Esophagus squamous epithelium (tissue), 5 donors: ENCODE data around the gene PAM16. TPM values are rescaled to one million over a fixed set of nuclear protein-coding genes. Genes with fewer than 3 reads are reported as not detected.
"Not testable (repeated sequence)": the region's sequence is repeated elsewhere in the genome, so short reads cannot be mapped to it uniquely, and the experiment has no call there.

ENCODE experiments used
- DNase-seq: peaks from one replicate; lab custom pipeline; 2025; lab: John Stamatoyannopoulos, UW
- H3K27ac ChIP-seq, 4 donors: fragments of 200-600 bp; sonication (generic); one replicate each; pipeline ENCODE4 v1.5.1; 2016 to 2019; ENCODE audit warnings: mild to moderate bottlenecking in 1 of 4
- H3K27me3 ChIP-seq, 4 donors: fragments of 200-600 bp; sonication (generic); 1 replicate in 3 of 4; 2 replicates in 1 of 4; pipeline versions ENCODE4 v1.5.1 to v1.6.0; 2017 to 2021; ENCODE audit warnings: antibody characterized with exemption in 1 of 4
- H3K36me3 ChIP-seq, 3 donors: fragments of 200-600 bp; sonication (generic); one replicate each; pipeline ENCODE4 v1.5.1; 2016 to 2019
- H3K4me1 ChIP-seq, 3 donors: fragments of 200-600 bp; sonication (generic); one replicate each; pipeline ENCODE4 v1.5.1; 2017 to 2019
- H3K4me3 ChIP-seq, 4 donors: fragments of 200-600 bp; sonication (generic); 1 replicate in 3 of 4; 2 replicates in 1 of 4; pipeline ENCODE4 v1.5.1; 2016 to 2019; ENCODE audit warnings: mild to moderate bottlenecking in 2 of 4, moderate library complexity in 1 of 4
- H3K9me3 ChIP-seq, 3 donors: fragments of 200-600 bp; sonication (generic); one replicate each; pipeline ENCODE4 v1.5.1; 2016 to 2019
- POLR2A ChIP-seq, 4 donors: fragments of 450-650 bp; IDR thresholded peaks; one replicate each; pipeline ENCODE4 v1.6.1; 2017; ENCODE audit warnings: antibody characterized with exemption in 4 of 4, mild to moderate bottlenecking in 4 of 4, moderate library complexity in 3 of 4
- WGBS, 2 donors: methylation state at CpG; one replicate each; pipeline ENCODE4 v1.1.5; 2018; 5-methylcytosine and 5-hydroxymethylcytosine counted together
- intact Hi-C: fragments of 100-400 bp; cut with DNase I; formaldehyde crosslinking; loops from one replicate; pipeline ENCODE4 v1.15.0; 2022
- total RNA-seq, 4 donors: library from RNA; depleted of rRNA; stranded (reverse); fragments of >200 nt; gene quantifications; one replicate each; pipeline ENCODE4 v1.1.0, GENCODE V29; 2016
- TF ChIP-seq, protein P1 (sequence below), 6 experiments: fragments of 450-650 bp in 4 of 6; fragments of 200-600 bp in 2 of 6; sonication (generic) in 2 of 6; IDR thresholded peaks; one replicate each; pipeline ENCODE4 v1.5.1; 2016 to 2019; ENCODE audit warnings: antibody characterized with exemption in 6 of 6, mild to moderate bottlenecking in 4 of 6, moderate library complexity in 4 of 6
- donor health status: DM: yes; HTN: yes; CAD: no.

The PAM16 gene
- 10 to 100 TPM; 29.5 to 40.8 (median 33.2) TPM for total RNA-seq

DNA sequence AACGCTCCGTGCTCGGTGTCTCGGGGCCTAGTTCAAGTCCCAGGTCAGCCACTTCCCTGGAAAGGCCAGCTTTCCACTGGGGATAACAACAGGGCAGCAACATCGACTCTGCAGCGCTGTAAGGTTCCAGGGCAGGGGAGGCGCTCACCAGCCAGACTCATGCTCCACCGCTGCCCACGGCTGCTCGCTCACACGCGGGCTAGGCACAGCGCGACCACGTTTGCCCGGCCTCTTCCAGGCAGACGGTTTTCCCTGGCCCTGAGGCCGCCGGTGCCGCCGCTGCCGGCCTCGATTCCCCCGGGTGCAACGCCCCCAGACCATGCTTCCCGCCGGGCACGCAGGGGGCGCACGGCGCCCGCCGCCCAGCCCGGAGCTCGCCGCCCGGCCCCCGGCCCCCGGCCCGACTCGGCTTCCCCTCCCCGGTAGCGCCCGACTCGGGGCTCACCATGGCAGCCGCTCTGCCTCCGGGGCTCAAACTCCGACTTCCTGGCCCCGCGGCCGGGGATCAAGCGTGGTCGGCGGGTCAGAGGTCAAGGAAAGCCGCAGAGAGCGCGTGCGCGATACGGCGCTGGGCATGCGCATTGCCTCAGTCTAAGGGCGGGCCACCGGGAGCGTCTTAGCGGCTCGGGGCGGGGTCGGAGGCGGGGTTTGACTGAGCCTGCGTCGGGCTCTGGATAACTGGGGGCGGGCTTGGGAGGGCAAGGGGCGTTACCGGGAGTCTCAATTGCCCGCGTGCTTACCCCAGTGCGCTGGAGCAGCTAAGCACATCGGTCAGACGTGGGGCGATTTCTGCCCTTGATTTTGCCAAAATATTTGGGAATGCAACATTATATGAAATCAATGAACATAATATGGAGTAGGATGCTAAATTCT lies at the start of gene PAM16:
Gene PAM16 (minus strand): TSS at position 535 of the 873 bp plus-strand sequence. CDS start 87 bp downstream, at position 448.
- peak within 1 kb of the TSS; percentile 67 to 98 (median 92) for H3K4me3 ChIP-seq
- H3K27me3 ChIP-seq, result no peaks in the 10 kb centered on the region
- DNase-seq, result peak; percentile 74
- H3K27ac ChIP-seq, result peak within 1 kb of the TSS; percentile 73 to 96 (median 90)
- H3K36me3 ChIP-seq, result peaks cover 0 to 13% (median 0%) of the 10 kb centered on the region in 3 donors
- TF ChIP-seq, protein P1, sequence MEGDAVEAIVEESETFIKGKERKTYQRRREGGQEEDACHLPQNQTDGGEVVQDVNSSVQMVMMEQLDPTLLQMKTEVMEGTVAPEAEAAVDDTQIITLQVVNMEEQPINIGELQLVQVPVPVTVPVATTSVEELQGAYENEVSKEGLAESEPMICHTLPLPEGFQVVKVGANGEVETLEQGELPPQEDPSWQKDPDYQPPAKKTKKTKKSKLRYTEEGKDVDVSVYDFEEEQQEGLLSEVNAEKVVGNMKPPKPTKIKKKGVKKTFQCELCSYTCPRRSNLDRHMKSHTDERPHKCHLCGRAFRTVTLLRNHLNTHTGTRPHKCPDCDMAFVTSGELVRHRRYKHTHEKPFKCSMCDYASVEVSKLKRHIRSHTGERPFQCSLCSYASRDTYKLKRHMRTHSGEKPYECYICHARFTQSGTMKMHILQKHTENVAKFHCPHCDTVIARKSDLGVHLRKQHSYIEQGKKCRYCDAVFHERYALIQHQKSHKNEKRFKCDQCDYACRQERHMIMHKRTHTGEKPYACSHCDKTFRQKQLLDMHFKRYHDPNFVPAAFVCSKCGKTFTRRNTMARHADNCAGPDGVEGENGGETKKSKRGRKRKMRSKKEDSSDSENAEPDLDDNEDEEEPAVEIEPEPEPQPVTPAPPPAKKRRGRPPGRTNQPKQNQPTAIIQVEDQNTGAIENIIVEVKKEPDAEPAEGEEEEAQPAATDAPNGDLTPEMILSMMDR (IDR thresholded peaks at IDR 0.05), result peak in 2 of 6 experiments; percentile 10 to 16
- peak in 2 of 4 donors; percentile 16 to 48 for TF ChIP-seq POLR2A (IDR thresholded peaks at IDR 0.05)
- H3K9me3 ChIP-seq, result no peaks in the 10 kb centered on the region
- H3K4me1 ChIP-seq, result peaks cover 19 to 53% (median 22%) of the 10 kb centered on the region in 3 donors
- WGBS, 2 donors, result 0 to 2% methylated on average over 5 to 12 of the region's 81 CpGs
- intact Hi-C loops, result no loop called here

DNA sequence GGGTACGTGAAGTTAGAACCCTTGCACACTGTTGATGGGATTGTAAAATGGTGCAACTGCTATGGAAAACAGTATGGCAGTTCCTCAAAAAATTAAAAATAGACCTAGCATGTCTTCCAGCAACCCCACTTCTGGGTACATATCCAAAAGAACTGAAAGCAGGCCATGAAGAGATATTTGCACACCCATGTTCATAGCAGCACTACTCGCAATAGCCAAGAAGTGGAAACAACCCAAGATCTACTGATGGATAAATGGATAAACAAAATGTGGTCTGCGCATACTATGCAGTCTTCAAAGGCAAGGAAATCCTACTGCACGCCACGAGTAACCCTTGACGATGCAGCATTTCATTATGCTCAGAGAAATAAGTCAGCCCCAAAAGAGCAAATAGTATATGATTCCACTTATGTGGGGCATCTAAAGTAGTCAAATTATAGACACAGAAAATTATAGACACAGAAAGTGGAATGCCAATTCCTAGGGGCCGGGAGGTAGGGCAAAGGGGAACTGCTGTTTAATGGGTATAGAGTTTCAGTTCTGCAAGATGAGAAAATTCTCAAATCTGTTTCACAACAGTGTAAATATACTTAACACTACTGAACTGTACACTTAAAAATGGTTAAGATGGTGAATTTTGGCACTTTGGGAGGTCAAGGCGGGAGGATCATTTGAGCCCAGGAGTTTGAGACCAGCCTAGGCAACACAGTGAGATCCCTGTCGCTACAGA lies 48.0 kb upstream of the PAM16 start:
- no peak for TF ChIP-seq POLR2A (IDR thresholded peaks at IDR 0.05)
- TF ChIP-seq, protein P1 (IDR thresholded peaks at IDR 0.05), result no peak
- intact Hi-C loops, result no loop called here
- H3K9me3 ChIP-seq, result no peaks in the 10 kb centered on the region
- no peak overlapping the region for H3K4me3 ChIP-seq
- WGBS, 2 donors, result 86% methylated on average over 9 of the region's 9 CpGs
- H3K4me1 ChIP-seq, result peaks cover 0 to 8% (median 0%) of the 10 kb centered on the region in 3 donors
- DNase-seq, result no peak
- H3K27me3 ChIP-seq, result no peaks in the 10 kb centered on the region
- H3K36me3 ChIP-seq, result peaks cover 0 to 80% (median 0%) of the 10 kb centered on the region in 3 donors
- no peak overlapping the region for H3K27ac ChIP-seq

DNA sequence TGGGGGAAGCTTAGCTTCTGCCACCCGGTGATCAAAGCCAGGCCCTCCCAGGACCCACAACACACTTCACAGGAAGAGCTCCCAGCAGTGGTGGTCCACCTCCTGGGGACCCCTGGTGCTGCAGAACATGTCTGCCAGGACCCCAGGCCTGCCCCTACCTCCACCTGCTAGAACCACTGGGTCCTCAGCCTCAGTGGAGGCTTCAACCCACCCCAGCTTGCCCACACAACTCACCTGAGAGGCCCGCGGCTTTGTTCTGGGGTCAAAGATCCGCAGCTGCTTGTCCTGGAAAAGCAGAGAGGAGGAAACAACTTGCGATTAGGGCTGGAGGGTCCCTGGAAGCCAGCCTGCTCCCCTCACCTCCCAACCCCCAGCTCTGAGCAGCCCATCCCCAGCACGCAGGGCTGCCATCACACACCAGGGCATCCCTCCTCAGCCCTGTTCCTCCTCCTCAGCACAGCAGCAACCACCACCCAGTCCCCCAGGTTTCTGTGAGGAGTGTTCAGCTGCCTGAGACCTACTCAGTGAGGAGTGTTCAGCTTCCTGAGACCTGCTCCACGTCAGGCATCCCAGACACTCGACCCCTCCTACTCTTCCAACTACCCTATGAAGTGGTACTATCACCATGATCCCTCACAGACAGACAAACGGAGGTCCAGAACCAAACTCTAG lies 44.1 kb upstream of the PAM16 start:
- peaks cover 0 to 64% (median 6%) of the 10 kb centered on the region in 3 donors for H3K36me3 ChIP-seq
- peaks cover 16 to 25% (median 18%) of the 10 kb centered on the region in 3 donors for H3K4me1 ChIP-seq
- 85 to 97% methylated on average over 5 to 8 of the region's 9 CpGs for WGBS, 2 donors
- intact Hi-C loops, result no loop called here
- H3K27ac ChIP-seq, result no peak overlapping the region
- H3K27me3 ChIP-seq, result no peaks in the 10 kb centered on the region
- H3K9me3 ChIP-seq, result no peaks in the 10 kb centered on the region
- DNase-seq, result no peak
- no peak overlapping the region for H3K4me3 ChIP-seq
- TF ChIP-seq, protein P1 (IDR thresholded peaks at IDR 0.05), result no peak
- no peak for TF ChIP-seq POLR2A (IDR thresholded peaks at IDR 0.05)

DNA sequence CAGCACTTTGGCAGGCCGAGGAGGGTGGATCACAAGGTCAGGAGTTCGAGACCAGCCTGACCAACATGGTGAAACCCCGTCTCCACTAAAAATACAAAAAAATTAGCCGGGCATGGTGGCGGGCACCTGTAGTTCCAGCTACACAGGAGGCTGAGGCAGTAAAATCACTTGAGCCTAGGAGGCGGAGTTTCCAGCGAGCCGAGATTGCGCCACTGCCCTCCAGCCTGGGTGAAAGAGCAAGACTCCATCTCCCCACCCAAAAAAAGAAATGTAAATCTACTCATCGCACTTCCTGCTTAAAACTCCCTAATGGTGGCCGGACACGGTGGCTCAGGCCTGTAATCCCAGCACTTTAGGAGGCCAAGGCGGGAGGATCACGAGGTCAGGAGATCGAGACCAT lies 42.7 kb upstream of the PAM16 start:
- intact Hi-C loops, H3K4me3 ChIP-seq, H3K27me3 ChIP-seq, DNase-seq, H3K9me3 ChIP-seq: not testable (repeated sequence)
- H3K4me1 ChIP-seq, result peaks cover 16 to 25% (median 18%) of the 10 kb centered on the region in 3 donors
- WGBS, 2 donors, result 92 to 93% methylated on average over 3 to 10 of the region's 15 CpGs
- peaks cover 0 to 65% (median 10%) of the 10 kb centered on the region in 3 donors for H3K36me3 ChIP-seq
- peak overlapping the region; percentile 58 to 80 (median 68) for H3K27ac ChIP-seq

DNA sequence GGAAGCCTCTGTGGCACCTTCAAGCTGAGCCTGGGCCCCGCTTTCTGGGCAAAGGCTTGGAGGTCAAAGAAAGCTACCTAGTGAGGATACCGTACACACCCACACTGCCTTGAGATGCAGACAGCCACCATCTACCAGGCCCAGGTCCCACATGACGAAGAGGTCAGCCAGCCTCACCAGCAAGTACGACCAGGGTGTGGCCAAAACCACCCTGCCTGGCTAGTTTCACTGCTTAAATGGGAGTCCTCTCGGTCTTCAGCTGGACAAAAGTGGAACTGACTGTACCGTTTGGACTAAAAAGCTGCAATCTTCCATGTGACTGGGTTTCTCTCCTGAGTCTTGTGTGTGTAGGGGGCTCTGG lies 42.1 kb upstream of the PAM16 start:
- H3K9me3 ChIP-seq, result no peaks in the 10 kb centered on the region
- DNase-seq, result no peak
- no peak overlapping the region for H3K4me3 ChIP-seq
- intact Hi-C loops, result no loop called here
- H3K4me1 ChIP-seq, result peaks cover 16 to 31% (median 18%) of the 10 kb centered on the region in 3 donors
- TF ChIP-seq, protein P1 (IDR thresholded peaks at IDR 0.05), result peak in 1 of 6 experiments; percentile 9
- TF ChIP-seq POLR2A (IDR thresholded peaks at IDR 0.05), result no peak
- H3K27ac ChIP-seq, result peak overlapping the region; percentile 58 to 80 (median 68)
- no peaks in the 10 kb centered on the region for H3K27me3 ChIP-seq
- H3K36me3 ChIP-seq, result peaks cover 0 to 62% (median 10%) of the 10 kb centered on the region in 3 donors
- 46 to 75% methylated on average over 2 to 6 of the region's 6 CpGs for WGBS, 2 donors
